Mesodermal cell (in vitro differentiated cells): Measurements from ENCODE around the gene NHSL2.
"Not testable (repeated sequence)": the region's sequence is repeated elsewhere in the genome, so short reads cannot be mapped to it uniquely, and the experiment has no call there.

Source experiments
- H3K27ac ChIP-seq: 2 replicates; pipeline ENCODE4 v1.7.0; 2013; ENCODE audit warnings: mild to moderate bottlenecking, low read depth, low read length, moderate library complexity; ENCODE audit not compliant: severe bottlenecking
- H3K36me3 ChIP-seq: 2 replicates; pipeline ENCODE4 v1.7.1; 2013; ENCODE audit warnings: mild to moderate bottlenecking, low read length, moderate library complexity; ENCODE audit not compliant: control insufficient read depth, insufficient read depth
- H3K4me1 ChIP-seq: one replicate; pipeline ENCODE4 v1.7.1; 2013; ENCODE audit warnings: mild to moderate bottlenecking, low read length; ENCODE audit not compliant: insufficient read depth, control insufficient read depth, poor library complexity, severe bottlenecking
- H3K4me3 ChIP-seq: 2 replicates; pipeline ENCODE4 v1.7.0; 2013; ENCODE audit warnings: low read length, control low read depth, mild to moderate bottlenecking; ENCODE audit not compliant: insufficient read depth, poor library complexity, severe bottlenecking; ENCODE audit errors: extremely low read depth
- H3K9me3 ChIP-seq: 2 replicates; pipeline ENCODE4 v1.7.1; 2013; ENCODE audit warnings: mild to moderate bottlenecking, low read length, moderate library complexity; ENCODE audit not compliant: control insufficient read depth
- WGBS, 2 experiments: methylation state at CpG; one replicate each; pipeline ENCODE4 v1.1.5; 2013; ENCODE audit warnings: missing lambda C conversion rate in 2 of 2; ENCODE audit not compliant: insufficient coverage in 2 of 2; 5-methylcytosine and 5-hydroxymethylcytosine counted together

Gene NHSL2

DNA sequence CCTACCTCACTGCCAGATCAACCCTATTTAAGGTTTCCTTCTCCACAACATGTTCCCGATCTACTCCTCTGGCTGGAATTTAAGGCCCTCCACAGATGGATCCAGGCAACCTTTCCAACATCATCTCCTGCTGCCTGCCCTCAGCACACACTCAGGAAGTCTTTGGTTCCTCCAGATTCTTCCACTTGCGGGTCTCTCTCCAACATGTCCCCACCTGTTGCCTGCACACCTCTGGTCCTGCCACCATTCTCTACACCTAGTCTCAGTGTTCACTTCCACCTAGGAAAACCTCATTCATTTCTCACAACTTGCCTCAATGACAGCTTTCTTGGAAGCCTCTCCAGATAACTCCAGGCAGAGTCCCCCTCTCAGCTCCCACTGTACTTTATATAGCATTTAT lies 140.9 kb downstream of the NHSL2 start:
- H3K4me3 ChIP-seq, result no peak overlapping the region
- peaks cover 3% of the 10 kb centered on the region for H3K36me3 ChIP-seq
- peaks cover 23% of the 10 kb centered on the region for H3K4me1 ChIP-seq
- H3K9me3 ChIP-seq, result no peaks in the 10 kb centered on the region
- no peak overlapping the region for H3K27ac ChIP-seq
- WGBS, 2 experiments, result 100% methylated on average over 1 to 2 of the region's 2 CpGs

DNA sequence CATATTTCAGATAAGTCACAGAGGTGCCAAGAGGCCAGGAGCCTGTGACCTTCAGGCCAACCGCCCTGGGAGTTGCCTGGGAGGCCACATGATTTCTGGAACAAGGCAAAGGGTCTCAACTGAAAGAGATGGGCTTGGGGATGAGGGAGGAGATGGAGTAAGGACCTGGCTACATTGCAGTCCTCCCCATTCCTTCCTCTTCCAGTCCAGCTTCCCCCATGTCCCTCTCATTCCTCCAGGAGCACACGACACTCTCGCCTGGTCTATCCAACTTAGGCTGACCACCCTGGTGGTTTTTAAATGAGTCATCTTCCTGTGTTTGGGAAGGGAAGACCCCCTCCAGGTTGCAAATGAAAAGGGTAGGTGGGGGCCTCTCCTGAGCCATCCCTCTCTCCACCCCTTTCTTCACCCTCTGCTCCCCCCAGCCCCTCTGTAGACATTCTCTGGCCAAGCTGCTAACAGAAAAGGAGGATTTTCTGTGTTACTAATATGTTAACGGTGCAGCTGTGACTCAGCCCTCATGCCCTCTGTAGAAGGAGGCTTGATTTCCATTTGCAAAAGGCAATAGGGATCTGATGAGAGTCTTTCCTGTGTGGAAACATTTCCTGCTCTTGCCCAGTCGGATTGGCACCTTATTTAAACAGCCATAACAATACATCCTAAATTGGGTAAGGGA lies 141.9 kb downstream of the NHSL2 start:
- WGBS, 2 experiments, result no CpG with 5 or more reads among the region's 5 CpGs
- Histone ChIP-seq H3K4me3 (no peak overlapping the region), H3K4me1 (peaks cover 23% of the 10 kb centered on the region), H3K36me3 (peaks cover 3% of the 10 kb centered on the region), H3K27ac (peak overlapping the region; percentile 36), H3K9me3 (no peaks in the 10 kb centered on the region)

DNA sequence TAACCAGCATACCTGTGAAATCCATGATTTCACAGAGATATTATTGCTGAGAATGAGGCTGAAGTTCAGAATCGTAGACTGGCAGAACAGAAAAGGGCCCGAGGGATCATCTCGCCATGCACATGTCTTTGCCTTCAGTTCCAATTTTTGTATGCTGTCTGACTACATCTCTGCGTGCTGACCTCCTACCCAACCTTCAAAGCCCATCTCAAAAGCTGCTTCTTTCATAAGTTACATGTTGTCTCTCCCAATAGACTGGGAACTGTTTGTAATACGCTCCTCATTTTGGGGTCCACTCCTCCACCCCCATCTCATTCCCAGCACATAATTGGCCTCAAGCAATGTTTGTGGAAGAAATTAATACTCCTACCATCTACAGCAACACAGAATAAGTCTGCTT lies 142.9 kb downstream of the NHSL2 start:
- Histone ChIP-seq H3K4me3 (no peak overlapping the region), H3K9me3 (no peaks in the 10 kb centered on the region), H3K4me1 (peaks cover 23% of the 10 kb centered on the region), H3K27ac (no peak overlapping the region), H3K36me3 (peaks cover 3% of the 10 kb centered on the region)
- 100% methylated on average over 2 of the region's 5 CpGs for WGBS, 2 experiments

DNA sequence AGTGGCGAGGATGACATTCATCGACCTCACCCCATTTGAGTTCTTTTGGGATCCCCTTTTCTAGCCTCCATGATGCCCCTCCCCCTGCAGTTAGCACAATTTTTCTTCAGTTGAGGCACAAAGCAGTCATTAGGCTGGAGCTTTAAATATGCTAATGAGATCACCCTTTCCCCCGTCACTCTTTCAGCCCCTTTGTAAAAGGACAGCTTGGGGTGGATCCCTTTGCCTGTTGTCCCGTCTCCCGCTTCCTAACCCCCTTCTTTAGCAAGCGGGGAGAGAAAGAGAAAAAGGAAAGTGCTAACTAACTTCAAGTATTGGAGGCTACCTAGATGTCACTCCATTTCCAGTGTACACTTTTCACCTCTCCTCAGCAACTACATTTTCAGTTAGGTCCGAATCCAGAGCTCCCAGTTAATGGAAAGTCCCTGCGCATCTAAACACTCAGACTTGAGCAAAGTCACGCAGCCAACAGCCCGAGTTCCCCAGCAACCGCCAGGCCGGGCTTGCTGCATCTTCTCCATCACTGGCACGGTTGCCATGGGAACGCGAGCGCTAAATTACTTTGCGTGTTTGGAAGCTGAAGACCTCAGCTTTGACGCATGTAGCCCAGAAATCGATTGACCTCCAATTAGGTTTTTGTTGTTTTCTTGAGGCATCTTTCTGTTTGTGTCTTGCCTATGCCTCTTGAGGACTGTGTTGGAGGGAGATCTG lies 144.3 kb downstream of the NHSL2 start:
- H3K4me1 ChIP-seq, result peaks cover 23% of the 10 kb centered on the region
- whole genome bisulfite sequencing, 2 experiments, result 53 to 59% methylated on average over 3 to 12 of the region's 19 CpGs
- no peak overlapping the region for H3K27ac ChIP-seq
- H3K36me3 ChIP-seq, result peaks cover 3% of the 10 kb centered on the region
- no peaks in the 10 kb centered on the region for H3K9me3 ChIP-seq
- H3K4me3 ChIP-seq, result no peak overlapping the region

DNA sequence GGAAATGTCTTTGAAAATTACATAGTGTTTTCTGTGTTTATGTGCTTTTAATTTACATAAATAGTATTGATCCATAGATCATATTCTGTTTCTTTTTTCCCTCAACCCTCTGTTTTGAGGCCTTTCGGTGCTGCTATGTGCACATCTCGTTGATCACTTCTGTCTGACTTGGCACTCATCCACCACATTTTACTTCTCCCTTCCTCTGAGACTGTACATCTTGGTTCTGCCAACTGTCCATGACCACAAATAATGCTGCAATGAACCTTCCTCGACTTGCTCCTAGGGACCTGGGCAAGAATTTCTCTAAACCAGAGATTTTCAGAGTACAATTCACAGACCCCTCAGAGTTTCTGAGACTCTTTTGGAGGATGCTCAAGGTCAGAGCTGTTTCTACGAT lies 146.7 kb downstream of the NHSL2 start:
- H3K36me3 ChIP-seq, result no peaks in the 10 kb centered on the region
- 94 to 100% methylated on average over 2 to 3 of the region's 4 CpGs for WGBS, 2 experiments
- no peaks in the 10 kb centered on the region for H3K9me3 ChIP-seq
- peaks cover 17% of the 10 kb centered on the region for H3K4me1 ChIP-seq
- no peak overlapping the region for H3K27ac ChIP-seq
- H3K4me3 ChIP-seq, result no peak overlapping the region

DNA sequence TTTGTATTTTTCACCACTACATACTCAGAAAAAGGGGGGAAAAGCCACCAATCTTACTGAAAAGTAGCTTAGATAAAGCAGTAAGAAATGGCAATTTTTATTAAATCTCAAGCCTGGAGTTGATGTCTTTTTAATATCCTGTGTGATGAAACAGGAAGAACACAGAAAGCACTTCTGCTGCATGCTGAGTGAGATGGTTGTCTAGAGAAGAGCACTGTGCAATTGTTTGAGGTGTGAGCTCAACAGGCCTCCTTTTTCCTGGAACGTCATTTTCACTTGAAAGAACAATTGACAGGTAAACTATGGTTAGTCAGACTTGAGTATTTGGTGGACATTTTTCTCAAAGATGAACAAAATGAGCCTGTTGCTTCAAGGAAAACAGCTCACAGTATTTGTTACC lies 147.2 kb downstream of the NHSL2 start:
- Histone ChIP-seq H3K9me3 (no peaks in the 10 kb centered on the region), H3K36me3 (no peaks in the 10 kb centered on the region), H3K4me3 (no peak overlapping the region), H3K27ac (no peak overlapping the region), H3K4me1 (peaks cover 14% of the 10 kb centered on the region)
- WGBS, 2 experiments, result no CpG with 5 or more reads among the region's 1 CpG

DNA sequence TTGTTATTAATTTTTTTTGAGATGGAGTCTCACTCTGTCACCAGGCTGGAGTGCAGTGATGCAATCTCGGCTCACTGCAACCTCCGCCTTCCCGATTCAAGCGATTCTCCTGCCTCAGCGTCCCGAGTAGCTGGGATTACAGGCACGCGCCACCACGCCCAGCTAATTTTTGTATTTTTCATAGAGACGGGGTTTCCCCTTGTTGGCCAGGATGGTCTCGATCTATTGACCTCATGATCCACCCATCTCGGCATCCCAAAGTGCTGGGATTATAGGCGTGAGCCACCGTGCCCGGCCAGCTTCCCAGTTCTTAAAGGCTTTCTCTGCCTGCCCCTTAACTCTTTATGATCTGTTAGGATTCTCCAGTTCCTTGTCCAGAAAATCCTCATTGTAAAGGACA lies 147.7 kb downstream of the NHSL2 start:
- H3K27ac ChIP-seq, H3K36me3 ChIP-seq, H3K4me3 ChIP-seq, H3K4me1 ChIP-seq, H3K9me3 ChIP-seq: not testable (repeated sequence)
- 93 to 95% methylated on average over 13 to 15 of the region's 15 CpGs for WGBS, 2 experiments

DNA sequence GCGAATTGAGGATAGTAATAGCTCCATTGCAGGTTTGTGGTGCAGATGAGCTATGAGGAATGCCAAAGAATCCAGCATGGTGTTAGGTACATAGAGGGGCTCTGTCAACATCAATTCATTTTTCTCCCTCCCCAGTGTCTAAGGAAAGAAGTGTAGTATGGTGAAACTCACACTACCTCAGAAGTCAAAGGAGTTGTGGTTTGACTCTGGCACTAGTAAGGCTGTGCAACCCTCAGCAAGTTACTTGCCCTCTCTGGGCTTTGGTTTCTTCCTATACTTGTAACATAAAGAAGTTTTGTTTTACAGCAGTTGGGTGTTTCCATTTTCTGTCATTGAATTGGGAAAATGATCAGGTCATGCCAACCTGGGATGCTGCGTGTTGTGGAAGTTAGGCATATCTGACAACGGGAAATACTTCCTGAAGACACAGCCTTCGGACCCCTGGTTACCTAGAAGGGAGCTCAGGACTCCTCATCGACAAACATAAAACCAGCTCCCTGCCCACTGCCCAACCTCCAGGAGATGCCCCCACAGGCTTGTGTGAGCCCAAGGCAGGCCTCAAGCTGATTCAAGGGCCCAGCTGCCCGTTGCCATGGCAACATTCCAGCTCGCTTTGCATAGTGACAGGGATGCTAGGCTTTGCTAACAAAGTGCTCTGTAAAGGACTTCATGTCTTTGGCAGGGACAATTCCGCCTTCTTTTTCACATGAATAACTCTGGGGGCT lies 149.7 kb downstream of the NHSL2 start:
- no peak overlapping the region for H3K4me3 ChIP-seq
- no peaks in the 10 kb centered on the region for H3K9me3 ChIP-seq
- no peak overlapping the region for H3K27ac ChIP-seq
- H3K4me1 ChIP-seq, result no peaks in the 10 kb centered on the region
- WGBS, 2 experiments, result 69 to 78% methylated on average over 3 of the region's 8 CpGs
- peaks cover 3% of the 10 kb centered on the region for H3K36me3 ChIP-seq

DNA sequence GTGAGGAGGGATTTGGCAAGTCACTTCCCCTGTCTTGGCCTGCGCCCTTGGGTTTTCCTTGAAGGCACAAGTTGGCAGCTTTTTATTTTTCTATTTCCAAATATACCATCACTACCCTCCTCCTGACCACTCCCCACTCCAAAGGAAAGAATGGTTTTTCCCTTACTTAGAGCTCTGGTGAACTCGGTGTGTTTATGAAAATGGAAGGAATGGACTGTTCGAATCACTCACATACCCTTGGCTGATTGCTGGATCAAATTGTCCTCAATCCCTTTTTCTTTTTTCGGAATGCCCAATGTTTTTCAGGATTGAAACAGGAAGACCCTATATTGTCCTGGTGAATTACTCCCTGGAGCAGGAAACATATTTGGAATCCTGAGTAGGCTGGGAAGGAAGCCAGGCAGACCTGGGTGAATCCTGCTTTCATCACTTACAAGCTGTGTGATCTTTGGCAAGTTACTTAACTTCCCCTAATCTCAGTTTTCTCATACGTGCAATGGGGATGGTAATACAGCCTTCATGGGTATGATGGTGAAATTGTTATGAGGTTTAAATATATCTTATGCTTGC lies 150.4 kb downstream of the NHSL2 start:
- Histone ChIP-seq H3K36me3 (peaks cover 3% of the 10 kb centered on the region), H3K9me3 (no peaks in the 10 kb centered on the region), H3K4me3 (no peak overlapping the region), H3K27ac (peak overlapping the region; percentile 16), H3K4me1 (no peaks in the 10 kb centered on the region)
- WGBS, 2 experiments, result 100% methylated on average over 1 of the region's 5 CpGs; no CpG with 5 or more reads in 1 of the 2 experiments

DNA sequence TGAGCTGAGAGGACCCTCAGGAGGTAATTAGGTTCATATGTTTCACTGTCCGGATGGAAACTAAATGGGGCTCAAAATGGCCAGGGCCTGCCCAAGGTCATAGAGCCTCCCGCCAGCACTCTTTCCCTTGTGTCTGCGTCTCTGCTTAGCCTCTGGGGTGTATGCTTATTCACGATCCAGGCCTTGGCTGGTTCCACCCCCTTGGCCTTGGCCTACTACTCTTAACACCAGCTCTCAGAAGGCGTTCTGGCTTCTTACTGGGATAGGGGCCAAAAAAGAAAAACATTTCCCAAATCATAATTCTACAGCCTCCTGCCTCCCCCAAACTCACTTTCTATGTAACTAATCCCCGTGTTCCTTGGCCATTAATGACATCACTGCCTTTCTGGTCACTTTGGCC lies 152.3 kb downstream of the NHSL2 start:
- H3K36me3 ChIP-seq, result peaks cover 3% of the 10 kb centered on the region
- no peaks in the 10 kb centered on the region for H3K9me3 ChIP-seq
- no peak overlapping the region for H3K4me3 ChIP-seq
- peaks cover 2% of the 10 kb centered on the region for H3K4me1 ChIP-seq
- 100% methylated on average over 2 of the region's 6 CpGs for WGBS, 2 experiments
- no peak overlapping the region for H3K27ac ChIP-seq
